Gastrocnemius medialis (tissue), 4 donors: ENCODE measurements around the gene MINK1. TPM values are rescaled to one million over a fixed set of nuclear protein-coding genes. Genes with fewer than 3 reads are reported as not detected.

Source experiments
- ATAC-seq, 2 donors: fragments of 150-250 bp; one replicate each; pipeline ENCODE4 v1.9.1; 2016
- DNase-seq, 2 donors: peaks; one replicate each; pipeline ENCODE4 v3.0.0-alpha.2; 2019
- H3K27ac ChIP-seq, 4 donors: fragments of 200-600 bp; sonication (generic); 1 replicate in 1 of 4; 2 replicates in 3 of 4; pipeline ENCODE4 v1.5.1; 2016 to 2018; ENCODE audit warnings: mild to moderate bottlenecking in 2 of 4, moderate library complexity in 1 of 4
- H3K27me3 ChIP-seq, 3 donors: fragments of 200-600 bp; sonication (generic) in 2 of 3; 1 replicate in 1 of 3; 2 replicates in 2 of 3; pipeline versions ENCODE4 v1.5.1 to v1.6.0; 2016 to 2019; ENCODE audit warnings: mild to moderate bottlenecking in 1 of 3, moderate library complexity in 1 of 3
- H3K36me3 ChIP-seq, 2 donors: fragments of 200-600 bp; sonication (generic) in 1 of 2; one replicate each; pipeline ENCODE4 v1.5.1; 2017 to 2018
- H3K4me1 ChIP-seq, 2 donors: fragments of 200-600 bp; sonication (generic) in 1 of 2; one replicate each; pipeline ENCODE4 v1.5.1; 2016 to 2017; ENCODE audit warnings: mild to moderate bottlenecking in 2 of 2
- H3K4me3 ChIP-seq, 4 donors: fragments of 200-600 bp; sonication (generic) in 3 of 4; 1 replicate in 1 of 4; 2 replicates in 3 of 4; pipeline ENCODE4 v1.5.1; 2016 to 2019; ENCODE audit warnings: mild to moderate bottlenecking in 2 of 4
- H3K9me3 ChIP-seq, 3 donors: fragments of 200-600 bp; sonication (generic) in 2 of 3; 1 replicate in 1 of 3; 2 replicates in 2 of 3; pipeline ENCODE4 v1.5.1; 2016 to 2019
- POLR2A ChIP-seq, 2 donors: fragments of 450-650 bp; IDR thresholded peaks; one replicate each; pipeline ENCODE4 v1.6.1; 2017; ENCODE audit warnings: antibody characterized with exemption in 2 of 2, mild to moderate bottlenecking in 2 of 2, moderate library complexity in 2 of 2
- in situ Hi-C, 4 donors: fragments of 200-750 bp; cut with MboI; loops; one replicate each; pipeline versions ENCODE4 v1.15.0 to v1.8.0; 2017; ENCODE audit warnings: low sequenced_read_pairs in 4 of 4
- intact Hi-C: fragments of 100-400 bp; cut with DNase I; formaldehyde crosslinking; loops from one replicate; pipeline ENCODE4 v1.15.1; 2023; ENCODE audit warnings: low total_unique reads
- total RNA-seq, 4 donors: library from RNA; depleted of rRNA; stranded (reverse); fragments of >200 nt; gene quantifications; one replicate each; pipeline versions ENCODE4 v1.1.0 to v1.2.3, GENCODE V29; 2016
- TF ChIP-seq, protein P1 (sequence below), 5 experiments: fragments of 450-650 bp in 3 of 5; fragments of 200-600 bp in 2 of 5; sonication (generic) in 2 of 5; IDR thresholded peaks in 4 of 5; conservative IDR thresholded peaks in 1 of 5; 1 replicate in 4 of 5; 2 replicates in 1 of 5; pipeline ENCODE4 v1.5.1; 2016 to 2019; ENCODE audit warnings: antibody characterized with exemption in 5 of 5, mild to moderate bottlenecking in 3 of 5, moderate library complexity in 3 of 5

The MINK1 gene
- total RNA-seq, 4 donors from 2014 or later, result 11.7 to 20.2 (median 15.3) TPM

DNA sequence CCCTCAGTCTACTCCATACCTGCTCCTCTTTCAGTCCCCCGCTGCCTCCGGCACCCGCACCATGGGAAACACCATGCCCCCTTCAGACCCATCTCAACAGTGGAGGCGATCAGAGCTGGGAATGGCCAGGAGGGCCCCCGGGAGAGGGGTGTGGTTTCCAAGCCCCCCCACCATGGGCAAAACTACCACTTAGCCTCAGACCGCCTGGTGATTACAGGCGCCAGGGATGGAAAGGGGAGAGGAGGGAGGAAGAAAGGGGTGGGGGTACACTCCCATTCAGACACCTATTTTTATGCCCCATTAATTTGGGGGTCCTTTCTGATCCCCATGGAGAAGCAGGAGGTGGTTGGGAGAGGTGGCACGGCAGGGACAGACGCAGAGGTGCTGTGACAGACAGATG lies 30.9 kb upstream of the MINK1 start, which contains the start of gene C17orf114:
TSS of gene C17orf114 (minus strand) at position 101 of the 400 bp plus-strand sequence.
- DNase-seq (no peak), ATAC-seq (no peak)
- Histone ChIP-seq H3K27ac (no peak within 1 kb of the TSS), H3K27me3 (no peaks in the 10 kb centered on the region), H3K4me1 (peaks cover 0 to 7% of the 10 kb centered on the region in 2 donors), H3K36me3 (peaks cover 0 to 24% of the 10 kb centered on the region in 2 donors), H3K9me3 (no peaks in the 10 kb centered on the region), H3K4me3 (no peak within 1 kb of the TSS)
- intact Hi-C loops (no loop called here), in situ Hi-C loops (no loop called here)
- TF ChIP-seq POLR2A (IDR thresholded peaks at IDR 0.05), result no peak
- TF ChIP-seq, protein P1, sequence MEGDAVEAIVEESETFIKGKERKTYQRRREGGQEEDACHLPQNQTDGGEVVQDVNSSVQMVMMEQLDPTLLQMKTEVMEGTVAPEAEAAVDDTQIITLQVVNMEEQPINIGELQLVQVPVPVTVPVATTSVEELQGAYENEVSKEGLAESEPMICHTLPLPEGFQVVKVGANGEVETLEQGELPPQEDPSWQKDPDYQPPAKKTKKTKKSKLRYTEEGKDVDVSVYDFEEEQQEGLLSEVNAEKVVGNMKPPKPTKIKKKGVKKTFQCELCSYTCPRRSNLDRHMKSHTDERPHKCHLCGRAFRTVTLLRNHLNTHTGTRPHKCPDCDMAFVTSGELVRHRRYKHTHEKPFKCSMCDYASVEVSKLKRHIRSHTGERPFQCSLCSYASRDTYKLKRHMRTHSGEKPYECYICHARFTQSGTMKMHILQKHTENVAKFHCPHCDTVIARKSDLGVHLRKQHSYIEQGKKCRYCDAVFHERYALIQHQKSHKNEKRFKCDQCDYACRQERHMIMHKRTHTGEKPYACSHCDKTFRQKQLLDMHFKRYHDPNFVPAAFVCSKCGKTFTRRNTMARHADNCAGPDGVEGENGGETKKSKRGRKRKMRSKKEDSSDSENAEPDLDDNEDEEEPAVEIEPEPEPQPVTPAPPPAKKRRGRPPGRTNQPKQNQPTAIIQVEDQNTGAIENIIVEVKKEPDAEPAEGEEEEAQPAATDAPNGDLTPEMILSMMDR (IDR thresholded peaks at IDR 0.05 in 4 of 5, conservative IDR thresholded peaks at IDR 0.05 in 1 of 5), result no peak

DNA sequence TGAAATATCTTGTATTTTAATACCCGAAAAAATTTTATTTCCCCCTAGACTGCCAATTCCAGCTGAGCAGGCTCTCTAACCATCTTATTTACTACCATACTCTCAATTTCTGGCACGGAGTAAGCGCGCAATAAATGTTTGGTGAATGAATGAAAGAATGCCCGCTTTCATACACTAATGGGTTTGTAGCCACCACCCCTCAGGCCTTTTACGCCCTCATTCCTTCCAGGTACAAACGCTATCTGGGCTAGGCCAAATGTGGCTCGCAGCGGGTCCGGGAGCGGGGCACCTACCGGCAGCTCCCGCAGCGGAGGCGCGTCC lies 26.7 kb upstream of the MINK1 start:
- DNase-seq, result no peak
- Histone ChIP-seq H3K4me3 (peak overlapping the region; percentile 76 to 97 (median 81)), H3K9me3 (no peaks in the 10 kb centered on the region), H3K4me1 (peaks cover 9 to 23% of the 10 kb centered on the region in 2 donors), H3K36me3 (no peaks in the 10 kb centered on the region), H3K27me3 (no peaks in the 10 kb centered on the region), H3K27ac (peak overlapping the region in 3 of 4 donors; percentile 73 to 81 (median 80))
- ATAC-seq, result no peak
- in situ Hi-C loops (no loop called here), intact Hi-C loops (loop anchor here (5.0 kb wide), 1 partner anchor 94 kb away; the partner anchor contains the start of gene ARRB2)
- TF ChIP-seq POLR2A (IDR thresholded peaks at IDR 0.05), result no peak
- TF ChIP-seq, protein P1 (IDR thresholded peaks at IDR 0.05 in 4 of 5, conservative IDR thresholded peaks at IDR 0.05 in 1 of 5), result no peak

GRCh38 chr17:4806777-4807604 lies 26.1 kb upstream of the MINK1 start, which contains the start of gene PLD2:
PLD2 (plus strand) TSS chr17:4807152; CDS start chr17:4807773, 621 bp downstream.
- ATAC-seq (peak; percentile 94 to 95), DNase-seq (peak; percentile 65 to 70)
- Histone ChIP-seq H3K36me3 (no peaks in the 10 kb centered on the region), H3K4me3 (peak within 1 kb of the TSS; percentile 76 to 97 (median 81)), H3K27me3 (no peaks in the 10 kb centered on the region), H3K27ac (peak within 1 kb of the TSS; percentile 70 to 81 (median 76)), H3K4me1 (peaks cover 9 to 23% of the 10 kb centered on the region in 2 donors), H3K9me3 (no peaks in the 10 kb centered on the region)
- intact Hi-C loops, result loop anchor here (1.0 to 5.0 kb wide), 3 partner anchors 17 to 95 kb away; partner anchors contain the start of genes ARRB2 and MINK1
- TF ChIP-seq, protein P1 (IDR thresholded peaks at IDR 0.05 in 4 of 5, conservative IDR thresholded peaks at IDR 0.05 in 1 of 5), result no peak
- peak; percentile 34 to 50 for TF ChIP-seq POLR2A (IDR thresholded peaks at IDR 0.05)
- in situ Hi-C loops, result no loop called here

DNA sequence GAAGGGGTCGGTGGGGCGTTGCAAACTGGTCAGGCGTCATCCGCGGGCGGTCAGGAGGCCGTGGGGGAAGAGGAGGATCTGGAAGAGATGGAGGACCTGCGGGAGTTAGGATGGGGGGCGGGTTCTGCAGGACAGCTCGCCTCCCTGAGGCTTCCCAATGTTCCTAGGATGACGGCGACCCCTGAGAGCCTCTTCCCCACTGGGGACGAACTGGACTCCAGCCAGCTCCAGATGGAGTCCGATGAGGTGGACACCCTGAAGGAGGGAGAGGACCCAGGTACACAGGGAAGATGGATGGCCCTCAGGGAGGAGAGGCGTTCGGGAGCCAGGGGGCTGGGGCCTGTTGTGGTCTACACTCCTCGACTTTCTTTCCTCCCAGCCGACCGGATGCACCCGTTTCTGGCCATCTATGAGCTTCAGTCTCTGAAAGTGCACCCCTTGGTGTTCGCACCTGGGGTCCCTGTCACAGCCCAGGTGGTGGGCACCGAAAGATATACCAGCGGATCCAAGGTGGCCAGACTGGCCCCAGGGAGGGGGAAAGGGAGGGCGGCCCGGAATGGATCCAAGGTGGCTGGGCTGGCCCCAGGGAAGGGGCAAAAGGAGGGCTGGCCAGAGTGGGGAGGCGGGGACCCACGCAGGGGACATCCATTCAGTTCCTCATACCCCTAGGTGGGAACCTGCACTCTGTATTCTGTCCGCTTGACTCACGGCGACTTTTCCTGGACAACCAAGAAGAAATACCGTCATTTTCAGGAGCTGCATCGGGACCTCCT lies 25.3 kb upstream of the MINK1 start:
- peak overlapping the region; percentile 76 to 97 (median 81) for H3K4me3 ChIP-seq
- intact Hi-C loops (loop anchor here (1.0 to 5.0 kb wide), 3 partner anchors 17 to 95 kb away; partner anchors contain the start of genes ARRB2 and MINK1), in situ Hi-C loops (no loop called here)
- peaks cover 10 to 27% of the 10 kb centered on the region in 2 donors for H3K4me1 ChIP-seq
- H3K36me3 ChIP-seq, result no peaks in the 10 kb centered on the region
- no peak for DNase-seq
- H3K27ac ChIP-seq, result peak overlapping the region in 3 of 4 donors; percentile 70 to 81 (median 73)
- no peaks in the 10 kb centered on the region for H3K27me3 ChIP-seq
- H3K9me3 ChIP-seq, result no peaks in the 10 kb centered on the region
- no peak for TF ChIP-seq POLR2A (IDR thresholded peaks at IDR 0.05)
- TF ChIP-seq, protein P1 (IDR thresholded peaks at IDR 0.05 in 4 of 5, conservative IDR thresholded peaks at IDR 0.05 in 1 of 5), result no peak
- peak in 1 of 2 donors; percentile 8 for ATAC-seq
